AG04449 (cell line): ENCODE data around the gene DMXL1.

ENCODE experiments used
- CTCF ChIA-PET: fragments of 350-600 bp; formaldehyde crosslinking; extraction: SDS; loops from one replicate; lab custom pipeline; 2021; ENCODE audit warnings: antibody characterized with exemption; lab: Yijun Ruan, JAX
- POLR2A ChIA-PET: fragments of 400-600, 350-600 bp; formaldehyde crosslinking; extraction: SDS; loops from one replicate; lab custom pipeline; 2020; ENCODE audit warnings: antibody characterized with exemption, inconsistent platforms; lab: Yijun Ruan, JAX
- DNase-seq: peaks from one replicate; pipeline ENCODE4 v3.0.0-alpha.2; 2010; ENCODE audit warnings: low read depth, low spot score
- H3K4me3 ChIP-seq: 2 replicates; pipeline ENCODE4 v1.5.1; 2011; ENCODE audit warnings: low read depth, mild to moderate bottlenecking, control low read depth, low read length
- CTCF ChIP-seq: IDR thresholded peaks from one replicate; pipeline ENCODE4 v1.5.1; 2011; ENCODE audit warnings: mild to moderate bottlenecking, moderate library complexity, low read length, control low read depth, inconsistent platforms; ENCODE audit not compliant: insufficient read depth; ENCODE audit errors: missing control alignments

The DMXL1 gene

GRCh38 chr5:119257613-119258012, 186.7 kb downstream of the DMXL1 start:
- no peak for DNase-seq
- no peak for TF ChIP-seq CTCF
- ChIA-PET CTCF (interaction anchor here (0.8 kb wide), 1 partner anchor 9 kb away, joined by 3 read pairs; no protein-coding TSS in a partner anchor), POLR2A (no interaction called here)
- no peak overlapping the region for H3K4me3 ChIP-seq

- H3K4me3 ChIP-seq: no peak overlapping the region
- ChIA-PET POLR2A (no interaction called here), CTCF (interaction anchor here (1.1 to 1.9 kb wide), 3 partner anchors 9 to 275 kb away, joined by 3 to 14 read pairs (median 6); partner anchors contain the start of gene DTWD2)
- no peak for TF ChIP-seq CTCF
- DNase-seq: no peak
Measured at GRCh38 chr5:119263639-119264038, 192.8 kb downstream of the DMXL1 start.

- DNase-seq: no peak
Measured at GRCh38 chr5:119264186-119264585, 193.3 kb downstream of the DMXL1 start.

GRCh38 chr5:119267958-119268386, 197.1 kb downstream of the DMXL1 start:
- CTCF ChIA-PET: interaction anchor here (0.6 to 1.9 kb wide), 14 partner anchors 11 to 238 kb away, joined by 3 to 8 read pairs (median 4); no protein-coding TSS in a partner anchor
- TF ChIP-seq CTCF: peak; percentile 82
- peak overlapping the region; percentile 89 for H3K4me3 ChIP-seq
- DNase-seq: peak; percentile 76
- POLR2A ChIA-PET: interaction anchor here (1.0 to 1.8 kb wide), 8 partner anchors 20 to 144 kb away, joined by 3 to 6 read pairs (median 4); partner anchors contain the start of gene TNFAIP8

More at GRCh38 chr5:119264186-119264585, 193.3 kb downstream of the DMXL1 start:
- CTCF ChIA-PET: interaction anchor here (1.1 to 1.9 kb wide), 3 partner anchors 10 to 275 kb away, joined by 3 to 14 read pairs (median 6); partner anchors contain the start of gene DTWD2
- POLR2A ChIA-PET: no interaction called here
- no peak for TF ChIP-seq CTCF
- H3K4me3 ChIP-seq: no peak overlapping the region

- ChIA-PET POLR2A (interaction anchor here (0.6 to 1.8 kb wide), 9 partner anchors 20 to 144 kb away, joined by 3 to 6 read pairs (median 3); partner anchors contain the start of gene TNFAIP8), CTCF (interaction anchor here (0.6 to 1.9 kb wide), 10 partner anchors 12 to 238 kb away, joined by 3 to 8 read pairs (median 4); no protein-coding TSS in a partner anchor)
- peak; percentile 47 for DNase-seq
- peak overlapping the region; percentile 89 for H3K4me3 ChIP-seq
- no peak for TF ChIP-seq CTCF
Measured at GRCh38 chr5:119268387-119269060, 197.6 kb downstream of the DMXL1 start.
